ENCODE results near the gene MAB21L4.

Gene MAB21L4

GRCh38 chr2:240894006-240894405 is 1.9 kb downstream of the MAB21L4 start:
- DNase-seq (ENCODE audit: low spot score): peak; percentile 60

GRCh38 chr2:240893363-240893844 is 2.6 kb downstream of the MAB21L4 start:
- peak; percentile 83 for DNase-seq (ENCODE audit: low spot score)

- DNase-seq (ENCODE audit: low spot score): no peak
Measured at GRCh38 chr2:240892925-240893324, 3.0 kb downstream of the MAB21L4 start.

- DNase-seq (ENCODE audit: low spot score): no peak
Measured at GRCh38 chr2:240892356-240892755, 3.6 kb downstream of the MAB21L4 start.

GRCh38 chr2:240891492-240892340 is 4.2 kb downstream of the MAB21L4 start:
- DNase-seq (ENCODE audit: low spot score): no peak

GRCh38 chr2:240890691-240891090 is 5.3 kb downstream of the MAB21L4 start:
- no peak for DNase-seq (ENCODE audit: low spot score)

- no peak for DNase-seq (ENCODE audit: low spot score)
Measured at GRCh38 chr2:240889601-240890560, 6.1 kb downstream of the MAB21L4 start.

GRCh38 chr2:240888890-240889573 is 6.9 kb downstream of the MAB21L4 start:
- DNase-seq (ENCODE audit: low spot score): no peak

- DNase-seq (ENCODE audit: low spot score): no peak
Measured at GRCh38 chr2:240888130-240888889, 7.6 kb downstream of the MAB21L4 start.

GRCh38 chr2:240887631-240888030 is 8.3 kb downstream of the MAB21L4 start:
- DNase-seq (ENCODE audit: low spot score): no peak

GRCh38 chr2:240886678-240887609 is 9.0 kb downstream of the MAB21L4 start:
- no peak for DNase-seq (ENCODE audit: low spot score)

- no peak for DNase-seq (ENCODE audit: low spot score)
Measured at GRCh38 chr2:240886023-240886565, 9.9 kb downstream of the MAB21L4 start.

GRCh38 chr2:240885566-240885965 is 10.4 kb downstream of the MAB21L4 start:
- DNase-seq (ENCODE audit: low spot score): no peak

GRCh38 chr2:240884745-240885144 is 11.2 kb downstream of the MAB21L4 start:
- DNase-seq (ENCODE audit: low spot score): no peak

- no peak for DNase-seq (ENCODE audit: low spot score)
Measured at GRCh38 chr2:240884221-240884620, 11.7 kb downstream of the MAB21L4 start.

GRCh38 chr2:240881913-240882312 is 14.0 kb downstream of the MAB21L4 start:
- no peak for DNase-seq (ENCODE audit: low spot score)

GRCh38 chr2:240879105-240879504 is 16.9 kb downstream of the MAB21L4 start:
- no peak for DNase-seq (ENCODE audit: low spot score)

- DNase-seq (ENCODE audit: low spot score): no peak
Measured at GRCh38 chr2:240878341-240878936, 17.5 kb downstream of the MAB21L4 start.
